HL-60 (cell line): ENCODE measurements around the gene FKBP7.

Experiments
- DNase-seq, 2 experiments: peaks; one replicate each; pipeline ENCODE4 v3.0.0-alpha.2; 2010 to 2020; ENCODE audit warnings: low read depth in 1 of 2, low spot score in 1 of 2
- H3K27ac ChIP-seq: fragments of 250-450 bp; sonication (Bioruptor Pico); replicated peaks from 2 replicates; pipeline ENCODE4 v1.5.1; 2020; ENCODE audit warnings: mild to moderate bottlenecking, moderate library complexity
- H3K27me3 ChIP-seq: fragments of 250-450 bp; sonication (Bioruptor Pico); 2 replicates; pipeline ENCODE4 v1.5.1; 2021; ENCODE audit warnings: mild to moderate bottlenecking, moderate library complexity; ENCODE audit not compliant: insufficient read depth, poor library complexity, severe bottlenecking
- H3K4me3 ChIP-seq: replicated peaks from 2 replicates; pipeline ENCODE4 v1.5.1; 2011; ENCODE audit warnings: mild to moderate bottlenecking, control low read depth, low read length; ENCODE audit not compliant: insufficient read depth
- CTCF ChIP-seq: IDR thresholded peaks from one replicate; pipeline ENCODE4 v1.5.1; 2011; ENCODE audit warnings: low read length, control low read depth, inconsistent platforms; ENCODE audit not compliant: insufficient read depth
- GABPA ChIP-seq: IDR thresholded peaks from 2 replicates; pipeline ENCODE4 v1.6.1; 2012; ENCODE audit warnings: low read depth
- POLR2AphosphoS5 ChIP-seq: IDR thresholded peaks from 2 replicates; pipeline ENCODE4 v1.6.1; 2012; ENCODE audit warnings: low read depth
- REST ChIP-seq: IDR thresholded peaks from 2 replicates; pipeline ENCODE4 v1.6.1; 2012; ENCODE audit warnings: low read depth; ENCODE audit not compliant: insufficient replicate concordance
- SPI1 ChIP-seq: IDR thresholded peaks from 2 replicates; pipeline ENCODE4 v1.6.1; 2012; ENCODE audit warnings: low read depth, mild to moderate bottlenecking, borderline replicate concordance

The FKBP7 gene

GRCh38 chr2:178429336-178429735 lies 49.1 kb downstream of the FKBP7 start:
- no peak overlapping the region for H3K4me3 ChIP-seq
- no peak for TF ChIP-seq REST
- no peak for TF ChIP-seq GABPA
- no peak for TF ChIP-seq SPI1
- no peak for TF ChIP-seq POLR2AphosphoS5
- no peak for TF ChIP-seq CTCF
- no peak for DNase-seq
- H3K27me3 ChIP-seq: no peaks in the 10 kb centered on the region
- H3K27ac ChIP-seq: no peak overlapping the region

- Histone ChIP-seq H3K4me3 (no peak overlapping the region), H3K27me3 (no peaks in the 10 kb centered on the region), H3K27ac (no peak overlapping the region)
- DNase-seq: no peak
- TF ChIP-seq SPI1 (no peak), REST (no peak), GABPA (no peak), CTCF (no peak), POLR2AphosphoS5 (no peak)
Observed at GRCh38 chr2:178428396-178428806, 50.0 kb downstream of the FKBP7 start.

- TF ChIP-seq GABPA: no peak
- TF ChIP-seq POLR2AphosphoS5: no peak
- H3K27me3 ChIP-seq: no peaks in the 10 kb centered on the region
- H3K4me3 ChIP-seq: no peak overlapping the region
- DNase-seq: no peak
- no peak overlapping the region for H3K27ac ChIP-seq
Observed at GRCh38 chr2:178427458-178427857, 50.9 kb downstream of the FKBP7 start.

GRCh38 chr2:178426388-178426787 lies 52.0 kb downstream of the FKBP7 start:
- no peak for DNase-seq
- Histone ChIP-seq H3K27ac (no peak overlapping the region), H3K4me3 (no peak overlapping the region), H3K27me3 (no peaks in the 10 kb centered on the region)
- TF ChIP-seq REST (no peak), CTCF (no peak), POLR2AphosphoS5 (no peak), SPI1 (no peak), GABPA (no peak)
